ENCODE results near the gene CDK5R2.

Gene CDK5R2

DNA sequence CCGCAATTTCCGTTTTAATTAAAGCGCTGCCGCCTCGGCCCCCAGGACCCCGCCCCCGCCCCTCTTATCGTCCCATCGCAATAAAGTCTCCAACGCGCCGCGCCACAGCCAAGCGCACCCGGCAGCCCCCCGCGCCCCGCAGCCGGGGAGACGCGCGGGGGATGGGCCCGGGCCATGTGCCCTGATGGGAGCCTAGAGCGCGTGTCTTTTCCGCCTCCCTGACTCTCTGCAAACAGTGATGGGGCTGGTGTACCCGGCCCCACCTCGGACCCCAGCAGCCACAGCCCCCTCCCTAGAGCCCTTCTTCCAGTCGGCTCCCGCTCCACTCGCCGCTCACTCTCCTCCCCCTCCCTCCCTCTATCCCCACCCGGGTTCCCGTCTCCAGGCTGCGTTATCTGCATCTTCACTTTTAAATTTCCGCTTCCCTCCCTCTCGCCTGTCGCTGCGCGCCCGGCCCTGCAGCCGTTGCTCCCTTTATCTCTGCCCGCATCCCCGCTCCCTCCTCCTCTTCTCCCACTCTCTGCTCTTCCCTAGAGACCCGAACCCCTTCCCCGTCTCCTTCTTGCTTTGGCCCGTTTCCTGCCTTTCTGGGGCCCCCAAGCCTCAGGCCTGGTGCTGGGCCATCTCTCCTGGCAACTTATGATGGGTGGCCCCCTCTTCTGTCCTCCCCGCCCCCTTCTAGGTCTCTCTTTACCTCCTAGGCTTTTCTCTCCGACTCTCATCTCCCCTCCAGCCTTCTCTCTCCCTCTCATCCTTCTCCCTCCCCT, 26.0 kb downstream of the CDK5R2 start:
- in situ Hi-C loops (cut with MboI; ENCODE audit: low pct_unique_long_range_greater_than_20kb, low sequenced_read_pairs): no loop called here
- no peak for DNase-seq

- in situ Hi-C loops (cut with MboI; ENCODE audit: low pct_unique_long_range_greater_than_20kb, low sequenced_read_pairs): no loop called here
- DNase-seq: no peak
These were observed 26.8 kb downstream of the CDK5R2 start for GRCh38 chr2:218986148-218986761.

GRCh38 chr2:218988164-218988563, 28.7 kb downstream of the CDK5R2 start:
- in situ Hi-C loops (cut with MboI; ENCODE audit: low pct_unique_long_range_greater_than_20kb, low sequenced_read_pairs): no loop called here
- DNase-seq: no peak

GRCh38 chr2:218988650-218989049, 29.2 kb downstream of the CDK5R2 start:
- in situ Hi-C loops (cut with MboI; ENCODE audit: low pct_unique_long_range_greater_than_20kb, low sequenced_read_pairs): no loop called here

GRCh38 chr2:218990052-218990451, 30.6 kb downstream of the CDK5R2 start:
- in situ Hi-C loops (cut with MboI; ENCODE audit: low pct_unique_long_range_greater_than_20kb, low sequenced_read_pairs): no loop called here
- no peak for DNase-seq

More at GRCh38 chr2:218988650-218989049, 29.2 kb downstream of the CDK5R2 start:
- DNase-seq: no peak

DNA sequence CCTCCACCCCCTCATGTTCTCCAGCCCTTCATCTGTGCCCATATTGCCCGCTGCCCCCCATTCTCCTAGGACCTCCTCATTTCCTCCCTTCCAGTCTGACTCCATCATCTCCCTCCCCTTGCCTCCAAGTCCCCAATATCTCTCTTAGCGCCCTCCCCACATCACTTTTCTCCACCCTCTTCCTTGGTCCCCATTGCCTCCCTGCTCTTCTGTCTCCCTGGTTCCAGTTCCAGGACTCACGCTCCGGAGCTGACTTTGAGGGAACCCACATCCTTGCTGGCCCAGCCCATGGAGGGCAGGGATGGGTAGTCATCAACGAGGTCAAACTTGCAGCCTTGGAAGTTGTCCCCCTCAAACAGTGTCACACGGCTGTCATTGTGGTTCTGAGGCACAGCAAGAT, 31.1 kb downstream of the CDK5R2 start:
- in situ Hi-C loops (cut with MboI; ENCODE audit: low pct_unique_long_range_greater_than_20kb, low sequenced_read_pairs): no loop called here
- DNase-seq: no peak

DNA sequence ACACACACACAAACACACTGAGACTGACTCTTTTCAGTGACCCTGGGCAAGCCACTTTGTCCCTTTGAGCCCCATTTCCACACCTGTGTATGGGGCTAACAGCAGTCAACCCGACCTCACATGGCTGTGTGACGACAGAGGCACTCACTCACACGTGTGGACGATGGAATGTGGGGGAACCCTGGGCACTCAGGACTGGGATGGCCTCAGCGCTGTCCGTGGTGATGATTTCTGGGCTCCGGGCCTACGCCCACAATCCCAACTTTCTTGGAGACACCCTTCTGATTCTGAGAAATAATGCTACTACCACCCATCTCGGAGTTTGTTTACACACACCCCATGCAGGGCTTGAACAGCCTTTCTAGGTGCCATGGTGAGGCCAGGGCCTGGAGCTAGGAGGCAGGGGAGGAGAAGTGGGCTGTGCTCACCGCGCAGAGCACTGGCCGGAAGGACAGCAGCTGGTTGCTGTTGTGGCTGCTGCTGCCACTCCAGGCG, 32.3 kb downstream of the CDK5R2 start:
- in situ Hi-C loops (cut with MboI; ENCODE audit: low pct_unique_long_range_greater_than_20kb, low sequenced_read_pairs): no loop called here
- DNase-seq: no peak

- in situ Hi-C loops (cut with MboI; ENCODE audit: low pct_unique_long_range_greater_than_20kb, low sequenced_read_pairs): no loop called here
- no peak for DNase-seq
These were observed 32.7 kb downstream of the CDK5R2 start for GRCh38 chr2:218992196-218992595.

DNA sequence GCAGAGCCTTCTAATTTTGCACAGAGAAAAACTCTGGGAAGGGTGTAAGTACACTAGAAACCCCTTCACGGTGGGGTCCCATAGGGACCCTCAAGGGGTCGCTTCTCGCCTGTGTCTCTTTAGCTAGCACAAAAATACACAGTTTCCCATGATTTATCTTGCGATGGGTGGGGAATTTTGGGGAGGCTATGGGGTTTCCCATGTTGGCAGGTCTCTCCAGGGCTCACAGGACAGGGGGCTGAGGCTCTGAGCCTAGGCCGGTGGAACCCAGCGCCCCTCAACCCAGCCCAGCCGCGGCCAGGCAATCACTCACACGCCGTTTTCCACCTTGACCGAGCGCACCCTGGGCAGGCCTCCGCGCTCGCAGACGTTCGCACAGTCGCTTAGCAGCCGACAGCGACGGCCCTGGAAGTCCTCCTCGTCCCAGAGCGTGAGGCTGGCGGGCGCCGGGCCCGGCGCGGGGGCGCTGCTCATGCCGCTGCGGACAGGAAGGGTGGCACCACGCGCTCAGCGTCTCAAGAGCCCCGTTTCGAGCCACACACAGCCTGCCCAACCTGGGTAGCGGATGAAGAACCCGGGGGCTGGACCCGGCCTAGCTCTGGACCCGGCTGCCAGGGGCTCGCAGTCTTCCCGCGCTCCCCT, 33.4 kb downstream of the CDK5R2 start:
- in situ Hi-C loops (cut with MboI; ENCODE audit: low pct_unique_long_range_greater_than_20kb, low sequenced_read_pairs): no loop called here
- DNase-seq: no peak

- DNase-seq: no peak
- in situ Hi-C loops (cut with MboI; ENCODE audit: low pct_unique_long_range_greater_than_20kb, low sequenced_read_pairs): no loop called here
These were observed 34.2 kb downstream of the CDK5R2 start, which contains the start of gene CRYBA2 for GRCh38 chr2:218993345-218994315. Gene CRYBA2, minus strand, starts transcription at chr2:218993422. Its CDS starts 246 bp downstream, at chr2:218993176.

- in situ Hi-C loops (cut with MboI; ENCODE audit: low pct_unique_long_range_greater_than_20kb, low sequenced_read_pairs): no loop called here
- DNase-seq: no peak
These were observed 36.1 kb downstream of the CDK5R2 start for GRCh38 chr2:218995561-218995960.

GRCh38 chr2:218995972-218996711, 36.7 kb downstream of the CDK5R2 start:
- in situ Hi-C loops (cut with MboI; ENCODE audit: low pct_unique_long_range_greater_than_20kb, low sequenced_read_pairs): no loop called here
- DNase-seq: peak; percentile 75

DNA sequence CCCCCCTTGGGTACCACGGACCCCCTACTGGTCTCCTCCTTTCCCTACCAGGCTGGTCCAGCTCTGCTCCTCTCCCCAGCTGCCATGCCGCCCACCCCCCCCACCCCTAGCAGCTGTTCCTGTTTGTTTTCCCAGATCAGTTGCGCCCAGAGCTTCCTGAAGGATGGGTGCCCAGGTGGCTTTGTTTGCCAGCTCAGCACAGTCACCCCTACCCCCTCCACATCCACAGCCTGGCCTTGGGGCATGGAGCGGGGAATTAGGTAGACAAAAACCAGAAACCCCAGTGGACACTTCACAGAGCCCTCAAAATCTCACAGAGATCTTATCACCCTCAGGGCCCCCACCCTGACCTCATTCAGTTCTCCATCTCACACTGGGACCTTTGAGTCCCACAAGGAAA, 37.5 kb downstream of the CDK5R2 start:
- in situ Hi-C loops (cut with MboI; ENCODE audit: low pct_unique_long_range_greater_than_20kb, low sequenced_read_pairs): no loop called here
- no peak for DNase-seq

DNA sequence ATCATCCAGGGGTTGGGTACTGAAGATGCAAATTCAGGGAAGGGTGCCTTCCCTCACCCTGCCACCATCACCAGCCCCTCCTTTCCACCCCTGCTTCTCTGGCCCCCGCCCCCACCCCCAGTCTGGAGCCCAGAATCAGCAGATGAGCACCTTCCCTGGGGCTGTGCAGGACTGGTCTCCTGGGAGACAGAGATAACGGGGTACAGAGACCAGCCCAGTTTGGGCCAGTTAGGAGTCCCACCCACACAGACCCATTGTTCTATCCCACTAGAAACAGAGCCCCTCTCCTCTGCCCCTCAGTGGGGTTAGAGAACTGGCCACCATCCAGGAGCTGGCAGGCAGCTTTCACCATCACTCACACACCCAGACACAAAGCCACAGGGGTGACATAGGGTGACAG, 38.3 kb downstream of the CDK5R2 start:
- in situ Hi-C loops (cut with MboI; ENCODE audit: low pct_unique_long_range_greater_than_20kb, low sequenced_read_pairs): no loop called here
- no peak for DNase-seq

- in situ Hi-C loops (cut with MboI; ENCODE audit: low pct_unique_long_range_greater_than_20kb, low sequenced_read_pairs): no loop called here
- no peak for DNase-seq
These were observed 39.0 kb downstream of the CDK5R2 start for GRCh38 chr2:218998414-218999002.

GRCh38 chr2:218999021-218999880, 39.8 kb downstream of the CDK5R2 start:
- in situ Hi-C loops (cut with MboI; ENCODE audit: low pct_unique_long_range_greater_than_20kb, low sequenced_read_pairs): no loop called here
- no peak for DNase-seq

GRCh38 chr2:218999881-219000568, 40.6 kb downstream of the CDK5R2 start:
- no peak for DNase-seq
- in situ Hi-C loops (cut with MboI; ENCODE audit: low pct_unique_long_range_greater_than_20kb, low sequenced_read_pairs): no loop called here

All from KBM-7 (cell line).